ENCODE results near the gene TNF. TPM values are rescaled to one million over a fixed set of nuclear protein-coding genes. Genes with fewer than 3 reads are reported as not detected.
A peak's percentile ranks its signal among the peaks of the same experiment; 100 is the strongest.

The TNF gene
- total RNA-seq, 1 experiment from 2014 or later: not detected

GRCh38 chr6:31621320-31621939, 46.1 kb downstream of the TNF start:
- Histone ChIP-seq H3K27ac (ENCODE audit: low read length) (peak overlapping the region; percentile 79), H4K20me1 (ENCODE audit: low read length) (peaks cover 24% of the 10 kb centered on the region), H3K79me2 (ENCODE audit: low read length) (peaks cover 52% of the 10 kb centered on the region), H3K36me3 (ENCODE audit: low read depth, low read length) (peaks cover 30% of the 10 kb centered on the region), H3K27me3 (ENCODE audit: low read length) (no peaks in the 10 kb centered on the region), H3K9me3 (ENCODE audit: low read length) (no peaks in the 10 kb centered on the region), H3F3A (ENCODE audit: low read length, unreplicated experiment) (no peaks in the 10 kb centered on the region), H3K4me1 (ENCODE audit: insufficient read depth, low read length) (peaks cover 17% of the 10 kb centered on the region), H3K4me3 (ENCODE audit: low read length) (peak overlapping the region; percentile 99), H3K9me2 (replicated peaks; ENCODE audit: low read length) (no peaks in the 10 kb centered on the region), H3K4me2 (ENCODE audit: low read length) (peak overlapping the region; percentile 98), H3K9ac (ENCODE audit: low read length) (peak overlapping the region; percentile 99), H2AFZ (ENCODE audit: low read length) (0 out of 2 replicates have a peak overlapping the region, but pooled peaks have one; percentile 58)
- DNase-seq: no peak
- no peak for TF ChIP-seq EZH2 (IDR thresholded peaks at IDR 0.05; ENCODE audit: low read length, unreplicated experiment)
- no peak for TF ChIP-seq EZH2phosphoT487 (IDR thresholded peaks at IDR 0.05; ENCODE audit: borderline replicate concordance, low read length)
- no peak for TF ChIP-seq CTCF (conservative IDR thresholded peaks at IDR 0.05; ENCODE audit: low read depth, low read length)
- TSS peak; percentile 53 for BruUV-seq (replicated peaks)
- CTCF ChIA-PET: no interaction called here
- intact Hi-C loops (cut with micrococcal nuclease): no loop called here
- no peak for ATAC-seq
- POLR2A ChIA-PET (ENCODE audit: unreplicated experiment): interaction anchor here (0.8 kb wide), 1 partner anchor 30 kb away, joined by 7 read pairs; no protein-coding TSS in a partner anchor

- Histone ChIP-seq H3K9ac (ENCODE audit: low read length) (peak overlapping the region; percentile 99), H3K9me3 (ENCODE audit: low read length) (no peaks in the 10 kb centered on the region), H3K27me3 (ENCODE audit: low read length) (no peaks in the 10 kb centered on the region), H3K27ac (ENCODE audit: low read length) (peak overlapping the region; percentile 79), H3K79me2 (ENCODE audit: low read length) (peaks cover 52% of the 10 kb centered on the region), H2AFZ (ENCODE audit: low read length) (no peak overlapping the region), H3K4me1 (ENCODE audit: insufficient read depth, low read length) (peaks cover 17% of the 10 kb centered on the region), H4K20me1 (ENCODE audit: low read length) (peaks cover 24% of the 10 kb centered on the region), H3K4me2 (ENCODE audit: low read length) (peak overlapping the region; percentile 98), H3K36me3 (ENCODE audit: low read depth, low read length) (peaks cover 35% of the 10 kb centered on the region), H3K9me2 (replicated peaks; ENCODE audit: low read length) (no peaks in the 10 kb centered on the region), H3K4me3 (ENCODE audit: low read length) (peak overlapping the region; percentile 99), H3F3A (ENCODE audit: low read length, unreplicated experiment) (no peaks in the 10 kb centered on the region)
- intact Hi-C loops (cut with micrococcal nuclease): no loop called here
- POLR2A ChIA-PET (ENCODE audit: unreplicated experiment): interaction anchor here (0.8 kb wide), 1 partner anchor 30 kb away, joined by 7 read pairs; no protein-coding TSS in a partner anchor
- TF ChIP-seq EZH2 (IDR thresholded peaks at IDR 0.05; ENCODE audit: low read length, unreplicated experiment) (no peak), EZH2phosphoT487 (IDR thresholded peaks at IDR 0.05; ENCODE audit: borderline replicate concordance, low read length) (no peak), CTCF (conservative IDR thresholded peaks at IDR 0.05; ENCODE audit: low read depth, low read length) (no peak)
- no peak for ATAC-seq
- no TSS peak for BruUV-seq (replicated peaks)
- DNase-seq: peak; percentile 53
- CTCF ChIA-PET: no interaction called here
Measured at GRCh38 chr6:31621991-31622390, 46.6 kb downstream of the TNF start.

- Histone ChIP-seq H4K20me1 (ENCODE audit: low read length) (peaks cover 24% of the 10 kb centered on the region), H2AFZ (ENCODE audit: low read length) (no peak overlapping the region), H3K27ac (ENCODE audit: low read length) (peak overlapping the region; percentile 79), H3K4me1 (ENCODE audit: insufficient read depth, low read length) (peaks cover 17% of the 10 kb centered on the region), H3K9me2 (replicated peaks; ENCODE audit: low read length) (no peaks in the 10 kb centered on the region), H3K9ac (ENCODE audit: low read length) (peak overlapping the region; percentile 99), H3K27me3 (ENCODE audit: low read length) (no peaks in the 10 kb centered on the region), H3K4me2 (ENCODE audit: low read length) (peak overlapping the region; percentile 98), H3K36me3 (ENCODE audit: low read depth, low read length) (peaks cover 42% of the 10 kb centered on the region), H3K4me3 (ENCODE audit: low read length) (peak overlapping the region; percentile 99), H3K9me3 (ENCODE audit: low read length) (no peaks in the 10 kb centered on the region), H3K79me2 (ENCODE audit: low read length) (peaks cover 52% of the 10 kb centered on the region), H3F3A (ENCODE audit: low read length, unreplicated experiment) (no peaks in the 10 kb centered on the region)
- DNase-seq: peak; percentile 60
- no TSS peak for BruUV-seq (replicated peaks)
- POLR2A ChIA-PET (ENCODE audit: unreplicated experiment): interaction anchor here (0.5 kb wide), 1 partner anchor 29 kb away, joined by 4 read pairs; no protein-coding TSS in a partner anchor
- ATAC-seq: no peak
- CTCF ChIA-PET: no interaction called here
- TF ChIP-seq EZH2 (IDR thresholded peaks at IDR 0.05; ENCODE audit: low read length, unreplicated experiment) (no peak), CTCF (conservative IDR thresholded peaks at IDR 0.05; ENCODE audit: low read depth, low read length) (no peak), EZH2phosphoT487 (IDR thresholded peaks at IDR 0.05; ENCODE audit: borderline replicate concordance, low read length) (no peak)
- intact Hi-C loops (cut with micrococcal nuclease): no loop called here
Measured at GRCh38 chr6:31622684-31623091, 47.3 kb downstream of the TNF start.

All from PC-3 (cell line).